ENCODE results near the gene CCDC68. TPM values are rescaled to one million over a fixed set of nuclear protein-coding genes. Genes with fewer than 3 reads are reported as not detected.

Gene CCDC68
- total RNA-seq, 2 donors from 2014 or later = 4.9 to 5.4 TPM

DNA sequence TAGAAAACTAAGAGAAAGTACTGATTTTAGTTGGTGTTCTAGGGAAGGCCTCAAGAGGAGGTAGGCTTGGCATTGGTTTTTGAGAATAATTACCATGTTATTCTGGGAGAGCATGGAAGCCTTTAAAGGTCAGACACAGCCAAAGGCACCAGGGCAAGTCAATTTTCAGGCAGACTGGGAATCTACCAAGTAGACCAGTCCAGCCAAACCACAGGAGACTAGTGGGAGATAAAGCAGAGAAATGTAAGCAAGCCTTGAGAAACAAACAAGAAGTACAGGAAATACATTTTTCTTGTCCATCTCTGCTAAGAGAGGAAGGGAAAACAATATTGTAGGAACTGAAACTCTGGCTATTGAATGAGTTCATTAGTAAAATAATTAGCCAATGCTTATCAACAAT is 5.5 kb upstream of the CCDC68 start:
- intact Hi-C loops (cut with DNase I) = no loop called here
- DNase-seq (no peak), ATAC-seq (no peak)

DNA sequence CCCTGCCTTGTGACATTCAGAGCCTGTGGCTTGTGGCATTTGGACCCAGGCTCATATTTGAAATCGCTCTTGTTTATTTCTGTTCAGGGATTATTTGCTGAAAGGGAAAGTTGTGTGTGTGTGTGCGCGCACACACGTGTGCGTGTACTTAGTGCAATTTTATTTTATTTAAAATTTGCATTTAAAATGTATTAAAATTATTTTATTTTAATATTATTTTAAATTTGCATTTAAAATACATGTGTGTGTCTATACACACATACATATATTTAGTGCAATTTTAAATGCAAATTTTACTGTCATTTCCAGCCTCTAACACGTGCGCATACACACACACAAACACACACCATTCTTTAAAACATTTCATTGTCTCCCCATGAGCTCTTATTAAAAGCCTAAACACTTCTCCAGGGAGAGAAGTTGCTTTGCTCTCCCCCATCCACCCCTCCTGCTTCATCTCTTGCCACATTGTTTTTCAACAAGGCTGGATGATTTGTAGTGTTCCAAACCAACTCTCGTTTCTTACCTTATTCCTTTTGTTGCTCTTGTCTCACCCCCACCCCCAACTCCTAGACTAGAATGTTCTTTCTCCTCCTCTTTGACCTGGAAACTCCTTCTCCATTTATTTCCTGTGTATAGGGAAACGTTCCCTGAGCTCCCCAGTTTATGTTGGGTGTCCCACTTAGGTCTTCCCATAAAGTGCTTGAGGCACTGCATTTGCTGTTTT is 3.8 kb upstream of the CCDC68 start:
- DNase-seq = no peak
- ATAC-seq = no peak

DNA sequence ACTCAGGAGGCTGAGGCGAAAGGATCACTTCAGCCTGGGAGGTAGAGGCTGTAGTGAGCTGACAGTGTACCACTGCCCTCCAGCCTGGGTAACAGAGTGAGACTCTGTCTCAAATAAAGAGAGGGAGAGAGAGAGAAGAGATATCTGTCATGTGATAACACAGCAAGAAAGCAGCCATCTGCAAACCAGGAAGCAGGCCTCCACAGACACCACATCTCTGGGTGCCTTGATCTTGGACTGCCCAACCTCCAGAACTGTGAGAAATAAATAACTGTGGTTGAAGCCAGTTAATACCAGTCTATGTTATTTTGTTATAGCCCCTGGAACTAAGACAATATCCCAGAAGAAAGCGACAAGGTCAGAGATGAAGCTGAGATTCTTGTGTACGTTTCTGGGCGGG is 2.6 kb upstream of the CCDC68 start:
- ATAC-seq (no peak), DNase-seq (no peak)
- intact Hi-C loops (cut with DNase I) = no loop called here

More for the DNA sequence above, 3.8 kb upstream of the CCDC68 start:
- intact Hi-C loops (cut with DNase I) = no loop called here

DNA sequence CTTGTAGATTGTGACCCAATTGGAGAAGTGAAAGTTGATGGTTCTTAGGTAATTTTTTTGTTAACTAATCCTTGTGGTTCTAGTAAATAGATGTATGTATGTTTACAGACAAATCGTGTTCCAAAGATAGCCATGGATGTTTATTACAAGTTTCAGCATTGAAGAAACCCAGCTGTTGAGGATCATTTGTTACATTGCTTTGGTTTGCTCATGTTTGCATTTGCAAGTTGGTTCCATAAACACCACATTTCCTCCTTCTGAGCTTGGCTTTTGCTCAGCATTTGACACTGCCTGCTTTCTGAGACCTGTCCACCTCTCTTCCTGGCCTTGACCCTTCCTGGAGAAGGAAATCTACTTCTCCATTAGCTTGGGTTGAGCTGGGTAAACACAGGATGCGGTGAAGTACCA is 1.8 kb upstream of the CCDC68 start:
- ATAC-seq (no peak), DNase-seq (no peak)
- intact Hi-C loops (cut with DNase I) = no loop called here

DNA sequence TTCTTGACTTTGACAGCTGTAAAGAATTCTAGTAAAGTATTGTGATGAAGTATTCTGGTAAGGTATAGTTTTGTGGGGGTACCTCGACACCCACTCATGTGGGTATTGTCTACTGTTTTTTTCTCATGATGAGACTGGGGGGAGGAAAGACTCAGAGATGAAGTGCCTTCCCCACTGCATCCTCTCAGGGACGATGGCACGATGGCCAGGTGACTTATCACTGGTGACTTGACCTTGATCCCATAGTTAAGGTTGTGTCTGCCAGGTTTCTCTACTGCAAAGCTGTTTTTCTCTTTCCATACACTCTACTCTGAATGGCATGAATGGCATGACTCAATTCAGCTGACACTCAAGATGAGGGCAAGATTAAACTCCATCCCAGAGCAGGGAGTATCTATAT is 936 bp upstream of the CCDC68 start:
- ATAC-seq = no peak
- intact Hi-C loops (cut with DNase I) = no loop called here

DNA sequence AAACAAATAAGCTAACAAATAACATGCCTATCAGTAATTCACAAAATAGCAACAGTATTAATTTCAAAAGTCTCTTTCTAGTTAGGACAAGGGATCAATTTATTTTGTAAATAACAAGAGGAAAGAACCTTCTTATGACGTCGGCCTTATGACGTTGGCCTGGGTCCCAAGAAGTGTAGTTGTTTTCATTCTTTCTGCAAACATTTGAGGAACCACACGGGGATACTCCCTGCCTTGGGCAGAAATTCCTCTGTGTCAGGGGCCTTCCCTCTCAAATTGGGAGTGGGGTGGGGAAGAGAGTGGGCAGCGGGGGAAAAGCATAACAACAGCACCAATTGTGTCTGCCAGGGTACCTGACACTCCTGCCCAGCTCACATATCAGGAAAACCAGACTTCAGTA is 1.3 kb downstream of the CCDC68 start:
- DNase-seq (no peak), ATAC-seq (no peak)
- intact Hi-C loops (cut with DNase I) = no loop called here

More for the DNA sequence above, 936 bp upstream of the CCDC68 start:
- no peak for DNase-seq

DNA sequence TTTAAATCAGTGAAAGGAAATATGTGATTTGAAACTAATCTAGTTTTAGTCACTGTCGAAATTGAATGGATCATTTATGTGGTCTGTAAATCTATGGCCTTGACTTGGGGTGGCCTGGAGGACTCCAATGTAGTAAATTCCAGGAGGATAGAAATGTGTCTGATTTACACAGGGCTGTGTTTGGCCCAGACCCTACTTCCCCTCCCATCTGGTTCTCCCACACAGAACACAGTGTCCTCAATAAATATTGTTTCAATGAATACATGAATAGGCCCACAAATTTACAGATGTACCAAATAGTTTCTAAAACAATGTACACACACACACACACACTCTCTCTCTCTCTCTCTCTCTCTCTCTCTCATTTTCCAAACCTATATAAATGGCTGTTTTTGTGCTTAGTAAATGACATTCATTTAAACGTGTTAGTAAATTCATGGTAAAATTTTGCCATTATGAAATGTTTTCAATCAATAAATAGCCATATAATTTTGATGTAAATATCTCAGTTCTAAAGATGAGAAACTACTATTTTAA is 1.9 kb downstream of the CCDC68 start:
- intact Hi-C loops (cut with DNase I) = no loop called here
- ATAC-seq (no peak), DNase-seq (no peak)

DNA sequence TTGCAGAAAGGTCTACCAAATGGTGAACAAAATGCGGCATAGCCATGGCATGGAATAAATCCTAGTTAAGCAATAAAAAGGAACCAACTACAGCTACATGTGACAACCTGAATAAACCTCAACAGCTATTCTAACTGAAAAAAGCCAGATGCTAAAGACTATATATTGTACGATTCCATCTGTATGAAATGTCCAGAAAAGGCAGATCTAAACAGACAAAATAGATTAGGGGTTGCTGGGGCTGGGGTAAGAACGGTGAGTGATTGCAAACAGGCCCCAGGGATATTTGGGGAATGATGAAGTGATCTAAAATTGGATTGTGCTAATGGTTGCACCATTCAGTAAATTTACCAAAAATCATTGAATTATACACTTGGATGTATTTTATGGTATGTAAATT is 2.8 kb downstream of the CCDC68 start:
- ATAC-seq (no peak), DNase-seq (no peak)
- intact Hi-C loops (cut with DNase I) = no loop called here

DNA sequence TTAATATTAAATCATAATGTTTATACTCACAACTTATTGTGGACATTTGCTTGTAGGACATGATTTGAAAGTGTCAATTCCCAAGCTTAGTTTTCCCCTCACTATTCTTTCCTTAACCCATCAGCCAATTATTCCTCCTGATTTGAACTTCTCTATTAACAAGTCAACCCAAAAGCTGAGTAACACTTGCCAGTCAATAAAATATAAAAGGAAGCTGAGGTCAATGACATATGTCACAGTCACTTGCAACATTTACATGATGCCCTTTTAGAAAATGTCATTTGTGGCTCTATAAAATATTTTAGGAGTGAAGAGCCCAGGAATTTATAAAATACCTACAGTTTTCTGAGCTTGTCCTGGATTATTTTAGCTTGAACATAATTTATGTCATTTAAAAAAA is 7.2 kb downstream of the CCDC68 start:
- intact Hi-C loops (cut with DNase I) = no loop called here
- DNase-seq (no peak), ATAC-seq (no peak)

DNA sequence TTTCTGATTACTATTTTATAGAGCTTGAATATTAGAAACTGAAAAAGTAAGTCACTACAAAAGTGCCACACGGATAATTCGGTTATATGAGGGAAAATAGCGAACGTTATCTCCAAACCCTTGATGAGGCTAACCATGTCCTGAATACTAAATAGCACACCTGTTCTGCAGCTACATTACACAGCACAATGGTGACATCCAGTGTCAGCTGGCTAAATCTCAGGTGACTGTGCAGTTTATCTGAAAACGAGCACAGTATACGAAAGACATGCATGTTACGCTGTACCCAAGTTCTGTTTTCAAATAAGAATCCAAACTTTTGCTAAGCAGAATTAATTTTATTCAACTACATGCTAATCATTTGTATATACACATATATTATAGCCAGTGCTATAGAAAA is 9.0 kb downstream of the CCDC68 start:
- intact Hi-C loops (cut with DNase I) = no loop called here
- no peak for DNase-seq
- no peak for ATAC-seq

DNA sequence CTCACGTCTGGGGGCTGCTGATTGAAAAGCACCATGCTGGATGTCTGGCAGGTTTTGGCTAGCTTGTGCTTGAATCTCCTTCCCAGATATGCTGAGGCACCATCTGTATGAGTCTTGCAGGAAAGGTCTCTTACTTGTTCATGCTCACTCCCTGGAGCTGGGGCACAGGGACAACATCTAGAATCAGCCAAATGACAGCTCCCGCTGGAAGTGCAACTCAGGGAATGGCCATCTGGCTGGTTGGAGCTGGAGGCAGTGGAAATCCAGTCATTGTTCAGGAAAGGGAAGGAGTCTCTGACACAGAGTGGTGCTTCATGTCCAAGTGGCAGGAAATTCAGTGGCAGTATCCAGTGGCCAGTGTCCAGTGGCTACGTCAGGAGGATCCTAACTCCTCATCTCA is 9.7 kb downstream of the CCDC68 start:
- ATAC-seq (no peak), DNase-seq (no peak)
- intact Hi-C loops (cut with DNase I) = no loop called here

DNA sequence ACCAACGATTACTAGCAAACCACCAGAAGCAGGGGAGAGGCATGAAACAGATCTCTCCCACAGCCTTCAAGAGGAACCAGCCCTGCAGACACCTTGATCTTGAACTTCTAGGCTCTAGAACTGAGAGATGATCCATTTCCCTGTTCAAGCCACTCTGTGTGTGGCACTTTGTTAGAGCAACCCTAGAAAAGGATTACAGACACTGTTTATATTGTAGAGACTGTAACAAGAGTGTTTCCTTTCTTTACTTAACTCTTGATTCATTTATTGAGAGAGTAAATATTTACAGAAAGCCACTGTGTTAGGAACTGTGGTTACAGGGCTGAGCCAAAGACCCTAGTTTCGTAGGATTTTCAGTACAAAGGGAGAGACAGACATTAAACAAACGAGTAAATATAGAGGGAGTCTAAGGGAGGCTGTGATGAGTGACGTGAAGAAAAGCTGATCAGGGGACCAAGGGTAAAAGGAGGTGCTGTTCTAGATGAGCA is 10.9 kb downstream of the CCDC68 start:
- intact Hi-C loops (cut with DNase I) = no loop called here
- no peak for ATAC-seq

DNA sequence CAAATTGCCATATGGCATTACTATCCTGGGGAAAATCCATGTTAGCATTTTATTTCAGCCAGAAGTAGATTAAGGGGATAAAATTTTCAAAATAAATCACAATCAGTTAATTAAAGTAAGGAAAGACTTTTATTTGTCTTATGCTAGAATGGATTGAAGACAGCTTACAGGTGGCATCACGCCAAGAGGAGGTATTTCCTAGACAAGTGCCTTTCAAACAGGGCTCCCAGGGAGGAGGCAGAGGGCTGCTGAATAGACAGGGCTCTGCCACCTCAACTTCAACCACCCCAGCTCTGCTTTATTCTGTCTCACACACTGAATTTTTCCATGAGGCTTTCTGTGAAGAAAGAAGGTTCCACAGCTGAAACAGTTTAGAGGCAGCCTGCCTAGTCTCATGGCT is 12.2 kb downstream of the CCDC68 start:
- peak in 1 of 2 donors; percentile 42 for ATAC-seq
- intact Hi-C loops (cut with DNase I) = no loop called here
- no peak for DNase-seq

More for the DNA sequence above, 10.9 kb downstream of the CCDC68 start:
- no peak for DNase-seq

DNA sequence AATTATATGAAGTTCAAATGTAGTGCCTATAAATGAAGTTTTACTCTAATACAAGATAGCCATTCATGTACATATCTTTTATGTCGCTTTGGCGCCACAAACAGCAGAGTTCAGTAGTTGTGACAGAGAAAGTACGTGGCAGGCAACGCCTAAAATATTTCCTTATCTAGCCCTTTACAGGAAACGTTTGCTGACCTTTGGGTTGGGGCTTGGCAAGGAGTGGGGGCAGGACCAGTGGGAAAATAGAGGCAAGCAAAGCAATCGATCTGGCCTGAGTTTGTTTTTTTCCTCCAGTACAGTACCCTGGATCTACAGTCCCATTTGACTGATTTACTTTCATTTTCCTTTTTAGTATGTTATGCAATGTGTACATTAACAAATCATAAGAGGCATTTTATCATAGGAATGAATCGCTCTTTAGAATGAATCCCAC is 13.1 kb downstream of the CCDC68 start:
- peak; percentile 47 to 72 for ATAC-seq
- intact Hi-C loops (cut with DNase I) = no loop called here
- peak; percentile 60 for DNase-seq

DNA sequence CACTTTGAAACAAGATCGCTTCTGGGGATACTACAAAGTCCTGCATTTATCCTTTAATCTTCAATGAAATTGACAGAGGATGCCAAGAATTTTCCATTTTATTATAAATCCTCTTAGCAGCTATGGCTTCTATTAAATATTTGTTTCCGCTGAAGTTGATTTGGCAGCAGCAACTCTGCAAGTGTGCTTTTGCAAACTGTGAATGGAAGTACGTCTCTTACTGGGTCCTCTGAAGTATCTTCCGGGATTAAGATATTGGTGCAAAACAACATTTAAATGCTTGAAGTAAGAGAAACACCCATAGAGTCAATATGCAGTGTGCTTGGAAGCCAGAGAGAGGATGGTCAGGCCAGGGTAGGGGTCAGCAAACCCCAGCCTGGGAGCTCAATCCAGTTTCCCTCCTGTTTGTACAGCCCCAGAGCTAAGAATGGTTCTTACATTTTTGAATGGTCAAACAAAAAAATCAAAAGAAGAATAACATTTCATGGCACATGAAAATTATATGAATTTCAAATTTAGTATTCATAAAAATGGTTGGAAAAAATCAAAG is 13.6 kb downstream of the CCDC68 start:
- ATAC-seq (no peak), DNase-seq (no peak)
- intact Hi-C loops (cut with DNase I) = no loop called here

DNA sequence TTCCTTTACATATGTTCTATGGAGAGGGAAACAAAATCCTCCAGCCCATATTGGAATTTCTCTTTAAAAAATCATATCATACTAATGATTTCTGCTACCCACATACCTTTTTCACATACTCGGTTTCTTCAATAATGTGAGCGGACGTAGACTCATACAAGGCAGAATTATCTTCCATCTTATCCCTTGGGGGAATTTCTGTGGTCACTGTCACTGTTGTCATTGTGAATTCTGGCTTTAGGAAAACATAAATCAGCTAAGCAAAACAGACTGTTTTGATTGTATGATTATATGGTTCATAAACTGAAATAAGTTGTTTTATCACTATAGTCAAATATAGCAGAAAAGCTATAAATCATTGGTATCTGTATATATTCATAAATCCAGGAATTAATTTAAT is 16.7 kb downstream of the CCDC68 start:
- intact Hi-C loops (cut with DNase I) = no loop called here
- ATAC-seq (no peak), DNase-seq (no peak)

DNA sequence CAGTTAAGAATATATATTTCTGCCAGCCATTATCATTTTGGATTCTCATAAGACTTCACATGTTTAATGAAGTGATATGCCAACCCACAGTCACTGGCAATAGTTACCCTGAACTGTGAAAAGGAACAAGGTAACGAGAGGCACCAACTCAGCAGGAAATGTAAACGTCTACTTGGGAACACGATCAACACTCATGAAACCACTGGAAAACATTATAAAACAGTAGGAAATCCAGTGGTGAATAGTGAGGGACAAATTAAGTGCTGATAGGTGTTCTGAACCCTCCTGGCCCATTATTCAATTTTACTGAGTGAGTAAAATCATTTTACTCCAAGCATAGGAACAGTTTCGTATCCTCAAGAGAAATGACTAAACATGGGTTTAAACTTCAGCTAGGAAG is 17.1 kb downstream of the CCDC68 start:
- intact Hi-C loops (cut with DNase I) = no loop called here
- DNase-seq (no peak), ATAC-seq (no peak)

DNA sequence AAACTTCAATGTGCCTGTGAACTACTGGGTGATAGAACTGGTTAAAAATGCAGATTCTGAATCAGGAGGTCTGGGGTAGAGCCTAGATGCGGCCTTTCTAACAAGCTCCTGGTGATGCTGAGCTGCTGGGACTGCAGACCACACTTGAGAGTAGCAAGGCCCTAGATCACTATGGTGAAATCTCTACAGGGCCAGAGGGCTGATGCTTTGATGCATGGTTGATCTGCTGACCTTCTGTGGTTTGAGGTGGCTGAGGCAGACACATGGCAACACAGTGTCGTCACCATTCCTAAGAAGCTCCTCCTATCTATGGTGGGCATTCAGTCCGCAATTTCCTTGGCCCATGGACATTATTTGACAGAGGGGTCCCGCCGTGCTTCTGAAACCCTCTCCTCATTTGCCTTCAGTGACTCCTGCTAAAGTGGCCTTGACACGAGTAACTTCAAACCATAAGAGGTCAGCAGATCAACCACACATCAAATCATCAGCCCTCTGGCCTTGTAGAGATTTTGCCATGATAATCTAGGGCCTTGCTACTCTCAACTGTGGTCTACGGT is 19.8 kb downstream of the CCDC68 start:
- DNase-seq = no peak
- intact Hi-C loops (cut with DNase I) = no loop called here
- ATAC-seq = no peak

DNA sequence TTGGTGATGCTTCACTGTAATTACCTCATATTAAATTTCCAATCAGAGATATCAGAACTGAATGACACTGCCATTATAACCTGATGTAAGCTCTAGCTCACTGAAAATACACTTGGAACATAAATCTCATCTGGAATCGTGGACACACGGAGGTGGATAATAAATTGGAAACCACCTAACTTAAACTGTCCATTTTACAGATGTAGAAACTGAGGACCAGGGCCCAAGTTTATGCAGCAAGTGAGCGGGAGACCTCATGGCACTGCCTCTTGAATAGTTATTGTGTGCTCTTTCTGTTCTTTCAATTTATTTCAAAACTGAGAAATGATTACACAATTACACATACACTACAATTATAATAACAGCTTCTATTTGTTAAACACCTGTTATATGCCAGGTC is 20.8 kb downstream of the CCDC68 start:
- ATAC-seq = no peak
- no peak for DNase-seq
- intact Hi-C loops (cut with DNase I) = no loop called here

DNA sequence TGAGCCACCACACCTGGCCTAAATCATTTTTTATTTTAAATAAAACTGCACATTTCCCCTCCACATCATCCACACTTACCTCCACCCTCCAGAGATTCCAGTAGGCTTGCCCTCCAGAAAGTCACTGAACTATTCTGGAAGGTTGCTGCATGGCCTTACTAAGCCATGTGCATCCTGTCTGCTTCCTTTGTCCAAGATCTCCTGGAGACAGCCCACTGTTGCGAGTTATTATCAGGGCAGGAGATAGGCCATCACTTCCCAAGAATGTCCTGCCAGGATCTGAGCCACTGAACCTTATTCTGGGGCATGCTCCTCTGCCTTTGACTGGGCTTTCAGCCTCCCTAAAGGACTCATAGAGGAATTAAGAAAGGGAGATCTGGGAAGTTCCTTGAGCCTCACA is 26.8 kb downstream of the CCDC68 start:
- ATAC-seq (no peak), DNase-seq (no peak)

DNA sequence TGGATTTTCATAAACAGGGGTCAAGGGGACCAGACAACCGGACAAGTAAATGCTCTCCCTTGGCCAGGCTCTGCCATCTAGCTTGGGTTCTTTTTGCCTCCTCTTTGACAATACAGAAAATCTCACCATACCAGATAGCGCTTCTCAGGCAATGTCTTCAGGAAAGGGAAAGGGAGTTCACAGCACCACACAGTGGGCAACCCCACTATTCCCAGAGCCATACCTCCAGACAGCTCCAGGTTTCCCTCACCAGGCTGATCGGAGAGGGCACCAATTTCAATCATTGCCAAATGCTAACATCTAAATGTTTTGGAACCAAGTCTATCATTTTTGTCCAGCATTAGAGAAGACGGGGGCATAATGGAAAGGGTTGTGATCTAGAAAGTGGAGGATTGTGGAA is 28.1 kb downstream of the CCDC68 start:
- ATAC-seq = no peak
- no peak for DNase-seq
- intact Hi-C loops (cut with DNase I) = no loop called here

More for the DNA sequence above, 26.8 kb downstream of the CCDC68 start:
- intact Hi-C loops (cut with DNase I) = no loop called here

Measured in left cardiac atrium (tissue), 4 donors.